K562 (cell line): ENCODE results near the gene SLC20A1. TPM values are rescaled to one million over a fixed set of nuclear protein-coding genes. Genes with fewer than 3 reads are reported as not detected.

Experiments used
- E2F3 ChIP-seq: fragments of 250-450 bp; sonication (Bioruptor Pico); IDR thresholded peaks from 2 replicates; pipeline ENCODE4 v1.4.0; 2020; ENCODE audit warnings: mild to moderate bottlenecking
- HNRNPUL1 ChIP-seq: fragments of 200-400 bp; formaldehyde crosslinking; IDR thresholded peaks from 2 replicates; pipeline ENCODE4 v1.6.1; 2017; ENCODE audit warnings: low read length
- MIER1 ChIP-seq: fragments of 450-650 bp; IDR thresholded peaks from 2 replicates; pipeline ENCODE4 v1.6.1; 2016; ENCODE audit warnings: antibody characterized with exemption, mild to moderate bottlenecking, low read depth
- PRPF4 ChIP-seq: fragments of 200-400 bp; formaldehyde crosslinking; IDR thresholded peaks from one replicate; pipeline ENCODE4 v1.6.1; 2017; ENCODE audit warnings: low read length, low read depth, mild to moderate bottlenecking; ENCODE audit not compliant: insufficient read depth, poor library complexity, severe bottlenecking
- RB1 ChIP-seq: fragments of 450-650 bp; IDR thresholded peaks from 2 replicates; pipeline ENCODE4 v1.6.1; 2017; ENCODE audit warnings: low read depth, mild to moderate bottlenecking
- RBM39 ChIP-seq: fragments of 200-400 bp; formaldehyde crosslinking; optimal IDR thresholded peaks from 2 replicates; pipeline ENCODE3; 2018; ENCODE audit warnings: low read depth, low read length
- RCOR1 ChIP-seq, 2 experiments: IDR thresholded peaks; 2 replicates each; pipeline ENCODE4 v1.6.1; 2012; ENCODE audit warnings: low read depth in 2 of 2, low read length in 2 of 2, borderline replicate concordance in 1 of 2, improper control_type of control experiment in 1 of 2
- RFX5 ChIP-seq: IDR thresholded peaks from 2 replicates; pipeline ENCODE4 v1.6.1; 2011; ENCODE audit warnings: low read depth, mild to moderate bottlenecking, improper control_type of control experiment, low read length
- SRSF9 ChIP-seq: fragments of 200-400 bp; formaldehyde crosslinking; IDR thresholded peaks from 2 replicates; pipeline ENCODE4 v1.6.1; 2017; ENCODE audit warnings: low read depth, low read length, borderline replicate concordance
- TAF1 ChIP-seq: IDR thresholded peaks from 2 replicates; pipeline ENCODE4 v1.6.1; 2011; ENCODE audit warnings: mild to moderate bottlenecking, low read length, moderate library complexity; ENCODE audit not compliant: insufficient read depth, control insufficient read depth, severe bottlenecking; ENCODE audit errors: extremely low read depth
- TARDBP ChIP-seq: fragments of 450-650 bp; IDR thresholded peaks from 2 replicates; pipeline ENCODE4 v1.6.1; 2016
- THRA ChIP-seq: fragments of 450-650 bp; IDR thresholded peaks from 2 replicates; pipeline ENCODE4 v1.6.1; 2017; ENCODE audit warnings: mild to moderate bottlenecking, moderate library complexity
- ZC3H11A ChIP-seq: IDR thresholded peaks from 2 replicates; pipeline ENCODE4 v1.6.1; 2012; ENCODE audit warnings: low read depth, low read length, improper control_type of control experiment
- ZC3H4 ChIP-seq: sonication (generic); formaldehyde crosslinking; IDR thresholded peaks from 2 replicates; pipeline ENCODE4 v1.9.0; 2021; ENCODE audit warnings: missing genetic modification reagents, borderline replicate concordance
- ZFP30 ChIP-seq: fragments of 250-450 bp; sonication (Bioruptor Pico); IDR thresholded peaks from 2 replicates; pipeline ENCODE4 v1.8.0; 2022; ENCODE audit warnings: moderate library complexity, mild to moderate bottlenecking, inconsistent platforms, borderline replicate concordance
- ZNF121 ChIP-seq: sonication (generic); formaldehyde crosslinking; conservative IDR thresholded peaks from 2 replicates; pipeline ENCODE4 v1.8.0; 2022; ENCODE audit warnings: missing genetic modification reagents
- ZNF239 ChIP-seq: fragments of 250-450 bp; sonication (Bioruptor Pico); IDR thresholded peaks from 2 replicates; pipeline ENCODE4 v1.4.0; 2020; ENCODE audit warnings: mild to moderate bottlenecking
- ZNF324 ChIP-seq: fragments of 250-450 bp; sonication (Bioruptor Pico); IDR thresholded peaks from 2 replicates; pipeline ENCODE4 v1.4.0; 2020; ENCODE audit warnings: mild to moderate bottlenecking
- ZNF347 ChIP-seq: fragments of 450-650 bp; formaldehyde crosslinking; IDR thresholded peaks from 2 replicates; pipeline ENCODE4 v1.4.0; 2020; ENCODE audit warnings: low read depth, mild to moderate bottlenecking, moderate library complexity
- ZSCAN32 ChIP-seq: fragments of 450-650 bp; formaldehyde crosslinking; IDR thresholded peaks from 2 replicates; pipeline ENCODE4 v1.4.0; 2020; ENCODE audit warnings: mild to moderate bottlenecking, moderate library complexity
- polyA plus RNA-seq, 8 experiments: library from polyadenylated mRNA; depleted of rRNA in 4 of 8; stranded (reverse) in 5 of 8; unstranded in 3 of 8; fragments of >200 nt; fragmentation: Nextera tagmentation in 2 of 8; fragmentation: Illumina TruSeq in 1 of 8; extraction: Ambion mirVana in 2 of 8; extraction: Trizol in 1 of 8; gene quantifications; 2 replicates each; pipeline versions ENCODE4 v1.2.1 to v1.2.3, GENCODE V29; 2011 to 2014; ENCODE audit warnings: inconsistent platforms in 1 of 8, missing spikeins in 1 of 8
- total RNA-seq, 7 experiments: library from RNA; depleted of rRNA in 6 of 7; stranded (reverse); fragments of >200 nt in 6 of 7; fragmentation: Illumina TruSeq in 2 of 7; extraction: Trizol in 2 of 7; gene quantifications; 2 replicates each; pipeline versions ENCODE4 v1.2.1 to v1.2.3, GENCODE V29; 2011 to 2021; ENCODE audit warnings: low replicate concordance in 1 of 7
- TF ChIP-seq, protein P1 (sequence below): fragments of 450-650 bp; IDR thresholded peaks from 2 replicates; pipeline ENCODE4 v1.6.1; 2017; ENCODE audit warnings: antibody characterized with exemption, mild to moderate bottlenecking
- TF ChIP-seq, protein P2 (sequence below): IDR thresholded peaks from 3 replicates; pipeline ENCODE4 v1.6.1; 2011; ENCODE audit warnings: borderline replicate concordance, mild to moderate bottlenecking, moderate library complexity; ENCODE audit not compliant: insufficient read length; ENCODE audit errors: extremely low read depth

Gene SLC20A1
- total and polyA plus RNA-seq, 9 of the 15 experiments (the other 6 are each of a cell fraction or from before 2014, with no cell fraction given) = 53.8 to 150 (median 74.7) TPM

- no peak for TF ChIP-seq PRPF4
- TF ChIP-seq HNRNPUL1 = no peak
- TF ChIP-seq ZSCAN32 (CRISPR knock-in tag) = no peak
- TF ChIP-seq, protein P1, sequence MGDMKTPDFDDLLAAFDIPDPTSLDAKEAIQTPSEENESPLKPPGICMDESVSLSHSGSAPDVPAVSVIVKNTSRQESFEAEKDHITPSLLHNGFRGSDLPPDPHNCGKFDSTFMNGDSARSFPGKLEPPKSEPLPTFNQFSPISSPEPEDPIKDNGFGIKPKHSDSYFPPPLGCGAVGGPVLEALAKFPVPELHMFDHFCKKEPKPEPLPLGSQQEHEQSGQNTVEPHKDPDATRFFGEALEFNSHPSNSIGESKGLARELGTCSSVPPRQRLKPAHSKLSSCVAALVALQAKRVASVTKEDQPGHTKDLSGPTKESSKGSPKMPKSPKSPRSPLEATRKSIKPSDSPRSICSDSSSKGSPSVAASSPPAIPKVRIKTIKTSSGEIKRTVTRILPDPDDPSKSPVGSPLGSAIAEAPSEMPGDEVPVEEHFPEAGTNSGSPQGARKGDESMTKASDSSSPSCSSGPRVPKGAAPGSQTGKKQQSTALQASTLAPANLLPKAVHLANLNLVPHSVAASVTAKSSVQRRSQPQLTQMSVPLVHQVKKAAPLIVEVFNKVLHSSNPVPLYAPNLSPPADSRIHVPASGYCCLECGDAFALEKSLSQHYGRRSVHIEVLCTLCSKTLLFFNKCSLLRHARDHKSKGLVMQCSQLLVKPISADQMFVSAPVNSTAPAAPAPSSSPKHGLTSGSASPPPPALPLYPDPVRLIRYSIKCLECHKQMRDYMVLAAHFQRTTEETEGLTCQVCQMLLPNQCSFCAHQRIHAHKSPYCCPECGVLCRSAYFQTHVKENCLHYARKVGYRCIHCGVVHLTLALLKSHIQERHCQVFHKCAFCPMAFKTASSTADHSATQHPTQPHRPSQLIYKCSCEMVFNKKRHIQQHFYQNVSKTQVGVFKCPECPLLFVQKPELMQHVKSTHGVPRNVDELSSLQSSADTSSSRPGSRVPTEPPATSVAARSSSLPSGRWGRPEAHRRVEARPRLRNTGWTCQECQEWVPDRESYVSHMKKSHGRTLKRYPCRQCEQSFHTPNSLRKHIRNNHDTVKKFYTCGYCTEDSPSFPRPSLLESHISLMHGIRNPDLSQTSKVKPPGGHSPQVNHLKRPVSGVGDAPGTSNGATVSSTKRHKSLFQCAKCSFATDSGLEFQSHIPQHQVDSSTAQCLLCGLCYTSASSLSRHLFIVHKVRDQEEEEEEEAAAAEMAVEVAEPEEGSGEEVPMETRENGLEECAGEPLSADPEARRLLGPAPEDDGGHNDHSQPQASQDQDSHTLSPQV = peak; percentile 82
- no peak for TF ChIP-seq THRA
- peak; percentile 21 for TF ChIP-seq TAF1
- no peak for TF ChIP-seq ZNF121 (CRISPR knock-in tag)
- TF ChIP-seq RBM39 = no peak
- TF ChIP-seq RFX5 = no peak
- TF ChIP-seq TARDBP = no peak
- no peak for TF ChIP-seq ZNF347
- no peak for TF ChIP-seq ZC3H11A
- TF ChIP-seq RB1 = no peak
- TF ChIP-seq RCOR1 (IDR thresholded peaks at IDR 0.05; ENCODE audit: borderline replicate concordance in 1 of 2, low read depth in 2 of 2, low read length in 2 of 2) = peak in 1 of 2 experiments; percentile 99; a peak in 2 of 4 replicates
- TF ChIP-seq ZNF324 (CRISPR knock-in tag) = no peak
- TF ChIP-seq MIER1 = no peak
- no peak for TF ChIP-seq ZFP30
- TF ChIP-seq ZC3H4 (CRISPR knock-in tag) = no peak
- TF ChIP-seq, protein P2, sequence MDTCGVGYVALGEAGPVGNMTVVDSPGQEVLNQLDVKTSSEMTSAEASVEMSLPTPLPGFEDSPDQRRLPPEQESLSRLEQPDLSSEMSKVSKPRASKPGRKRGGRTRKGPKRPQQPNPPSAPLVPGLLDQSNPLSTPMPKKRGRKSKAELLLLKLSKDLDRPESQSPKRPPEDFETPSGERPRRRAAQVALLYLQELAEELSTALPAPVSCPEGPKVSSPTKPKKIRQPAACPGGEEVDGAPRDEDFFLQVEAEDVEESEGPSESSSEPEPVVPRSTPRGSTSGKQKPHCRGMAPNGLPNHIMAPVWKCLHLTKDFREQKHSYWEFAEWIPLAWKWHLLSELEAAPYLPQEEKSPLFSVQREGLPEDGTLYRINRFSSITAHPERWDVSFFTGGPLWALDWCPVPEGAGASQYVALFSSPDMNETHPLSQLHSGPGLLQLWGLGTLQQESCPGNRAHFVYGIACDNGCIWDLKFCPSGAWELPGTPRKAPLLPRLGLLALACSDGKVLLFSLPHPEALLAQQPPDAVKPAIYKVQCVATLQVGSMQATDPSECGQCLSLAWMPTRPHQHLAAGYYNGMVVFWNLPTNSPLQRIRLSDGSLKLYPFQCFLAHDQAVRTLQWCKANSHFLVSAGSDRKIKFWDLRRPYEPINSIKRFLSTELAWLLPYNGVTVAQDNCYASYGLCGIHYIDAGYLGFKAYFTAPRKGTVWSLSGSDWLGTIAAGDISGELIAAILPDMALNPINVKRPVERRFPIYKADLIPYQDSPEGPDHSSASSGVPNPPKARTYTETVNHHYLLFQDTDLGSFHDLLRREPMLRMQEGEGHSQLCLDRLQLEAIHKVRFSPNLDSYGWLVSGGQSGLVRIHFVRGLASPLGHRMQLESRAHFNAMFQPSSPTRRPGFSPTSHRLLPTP = no peak
- TF ChIP-seq E2F3 (CRISPR knock-in tag) = no peak
- TF ChIP-seq ZNF239 (CRISPR knock-in tag) = no peak
- no peak for TF ChIP-seq SRSF9
Observed at GRCh38 chr2:112692495-112692911, 46.8 kb downstream of the SLC20A1 start (continued).
